ENCODE data around the gene ZCCHC24. TPM values are rescaled to one million over a fixed set of nuclear protein-coding genes. Genes with fewer than 3 reads are reported as not detected.
A peak's percentile ranks its signal among the peaks of the same experiment; 100 is the strongest.

The ZCCHC24 gene
- total RNA-seq, 2 donors from 2014 or later: 14.0 to 19.8 TPM

DNA sequence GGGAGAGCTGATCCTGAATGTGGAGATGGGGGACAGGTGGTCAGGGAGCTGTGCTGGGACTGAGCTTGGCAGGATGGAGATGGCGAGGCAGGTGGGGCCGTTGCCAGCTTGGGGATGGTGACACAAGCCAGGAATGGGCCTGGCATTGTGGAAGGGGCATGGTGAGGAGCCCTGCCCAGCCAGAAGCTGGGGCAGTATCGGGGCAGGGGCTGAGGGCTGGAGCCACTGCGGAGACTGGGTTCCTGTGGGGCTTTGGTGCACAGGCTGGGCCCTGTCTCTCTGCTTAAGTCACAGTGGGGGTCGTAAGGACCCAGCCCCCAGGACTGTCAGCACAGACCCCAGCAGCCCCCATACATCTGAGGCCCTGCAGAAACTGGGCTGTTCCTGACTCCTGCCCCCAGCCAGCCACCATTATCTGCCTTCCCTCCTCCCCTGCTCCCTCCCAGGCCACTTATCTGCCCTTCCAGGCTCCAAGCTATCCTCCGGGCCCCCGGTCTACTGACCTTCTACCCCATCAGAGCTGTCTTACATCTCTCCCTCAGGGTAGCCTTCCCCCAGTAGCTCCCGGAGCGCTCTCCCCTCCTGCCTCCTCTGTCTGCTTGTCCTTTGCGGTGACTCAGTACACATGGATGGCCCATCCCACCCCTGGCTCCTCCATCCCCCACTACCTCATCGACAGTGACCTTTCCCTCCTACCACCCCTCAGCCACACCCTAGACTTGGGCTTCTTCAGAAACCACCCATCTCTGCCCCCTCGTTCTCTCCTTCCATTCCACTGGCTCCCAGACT lies 54.0 kb downstream of the ZCCHC24 start:
- DNase-seq: peak in 3 of 4 donors; percentile 5 to 10 (median 9)
- Histone ChIP-seq H3K27ac (no peak overlapping the region), H3K4me1 (no peaks in the 10 kb centered on the region), H3K36me3 (replicated peaks in 1 of 2; ENCODE audit: insufficient read depth in 1 of 2, low read depth in 2 of 2) (no peaks in the 10 kb centered on the region), H3K4me3 (no peak overlapping the region), H3K27me3 (no peaks in the 10 kb centered on the region), H3K9me3 (no peaks in the 10 kb centered on the region)
- 86 to 91% methylated on average over 12 of the region's 12 CpGs for WGBS, 2 donors
- ATAC-seq: no peak
- TF ChIP-seq, protein P1, sequence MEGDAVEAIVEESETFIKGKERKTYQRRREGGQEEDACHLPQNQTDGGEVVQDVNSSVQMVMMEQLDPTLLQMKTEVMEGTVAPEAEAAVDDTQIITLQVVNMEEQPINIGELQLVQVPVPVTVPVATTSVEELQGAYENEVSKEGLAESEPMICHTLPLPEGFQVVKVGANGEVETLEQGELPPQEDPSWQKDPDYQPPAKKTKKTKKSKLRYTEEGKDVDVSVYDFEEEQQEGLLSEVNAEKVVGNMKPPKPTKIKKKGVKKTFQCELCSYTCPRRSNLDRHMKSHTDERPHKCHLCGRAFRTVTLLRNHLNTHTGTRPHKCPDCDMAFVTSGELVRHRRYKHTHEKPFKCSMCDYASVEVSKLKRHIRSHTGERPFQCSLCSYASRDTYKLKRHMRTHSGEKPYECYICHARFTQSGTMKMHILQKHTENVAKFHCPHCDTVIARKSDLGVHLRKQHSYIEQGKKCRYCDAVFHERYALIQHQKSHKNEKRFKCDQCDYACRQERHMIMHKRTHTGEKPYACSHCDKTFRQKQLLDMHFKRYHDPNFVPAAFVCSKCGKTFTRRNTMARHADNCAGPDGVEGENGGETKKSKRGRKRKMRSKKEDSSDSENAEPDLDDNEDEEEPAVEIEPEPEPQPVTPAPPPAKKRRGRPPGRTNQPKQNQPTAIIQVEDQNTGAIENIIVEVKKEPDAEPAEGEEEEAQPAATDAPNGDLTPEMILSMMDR (IDR thresholded peaks at IDR 0.05): no peak
- TF ChIP-seq POLR2A (IDR thresholded peaks at IDR 0.05): no peak
- intact Hi-C loops (cut with DNase I): no loop called here

GRCh38 chr10:79390551-79391229 lies 54.7 kb downstream of the ZCCHC24 start:
- ATAC-seq (no peak), DNase-seq (peak in 3 of 4 donors; percentile 4 to 9 (median 7))
- 76 to 95% methylated on average over 11 to 16 of the region's 16 CpGs for WGBS, 2 donors
- Histone ChIP-seq H3K27ac (no peak overlapping the region), H3K4me3 (no peak overlapping the region), H3K4me1 (no peaks in the 10 kb centered on the region), H3K27me3 (no peaks in the 10 kb centered on the region), H3K9me3 (no peaks in the 10 kb centered on the region), H3K36me3 (replicated peaks in 1 of 2; ENCODE audit: insufficient read depth in 1 of 2, low read depth in 2 of 2) (no peaks in the 10 kb centered on the region)
- intact Hi-C loops (cut with DNase I): no loop called here
- TF ChIP-seq, protein P1 (IDR thresholded peaks at IDR 0.05): no peak
- TF ChIP-seq POLR2A (IDR thresholded peaks at IDR 0.05): no peak

- Histone ChIP-seq H3K4me3 (no peak overlapping the region), H3K27me3 (no peaks in the 10 kb centered on the region), H3K9me3 (no peaks in the 10 kb centered on the region), H3K36me3 (replicated peaks in 1 of 2; ENCODE audit: insufficient read depth in 1 of 2, low read depth in 2 of 2) (no peaks in the 10 kb centered on the region), H3K4me1 (no peaks in the 10 kb centered on the region), H3K27ac (no peak overlapping the region)
- ATAC-seq: no peak
- intact Hi-C loops (cut with DNase I): no loop called here
- no peak for TF ChIP-seq POLR2A (IDR thresholded peaks at IDR 0.05)
- TF ChIP-seq, protein P1 (IDR thresholded peaks at IDR 0.05): no peak
- DNase-seq: no peak
- 88 to 94% methylated on average over 2 of the region's 2 CpGs for WGBS, 2 donors
These were observed 55.4 kb downstream of the ZCCHC24 start for GRCh38 chr10:79390057-79390456.

DNA sequence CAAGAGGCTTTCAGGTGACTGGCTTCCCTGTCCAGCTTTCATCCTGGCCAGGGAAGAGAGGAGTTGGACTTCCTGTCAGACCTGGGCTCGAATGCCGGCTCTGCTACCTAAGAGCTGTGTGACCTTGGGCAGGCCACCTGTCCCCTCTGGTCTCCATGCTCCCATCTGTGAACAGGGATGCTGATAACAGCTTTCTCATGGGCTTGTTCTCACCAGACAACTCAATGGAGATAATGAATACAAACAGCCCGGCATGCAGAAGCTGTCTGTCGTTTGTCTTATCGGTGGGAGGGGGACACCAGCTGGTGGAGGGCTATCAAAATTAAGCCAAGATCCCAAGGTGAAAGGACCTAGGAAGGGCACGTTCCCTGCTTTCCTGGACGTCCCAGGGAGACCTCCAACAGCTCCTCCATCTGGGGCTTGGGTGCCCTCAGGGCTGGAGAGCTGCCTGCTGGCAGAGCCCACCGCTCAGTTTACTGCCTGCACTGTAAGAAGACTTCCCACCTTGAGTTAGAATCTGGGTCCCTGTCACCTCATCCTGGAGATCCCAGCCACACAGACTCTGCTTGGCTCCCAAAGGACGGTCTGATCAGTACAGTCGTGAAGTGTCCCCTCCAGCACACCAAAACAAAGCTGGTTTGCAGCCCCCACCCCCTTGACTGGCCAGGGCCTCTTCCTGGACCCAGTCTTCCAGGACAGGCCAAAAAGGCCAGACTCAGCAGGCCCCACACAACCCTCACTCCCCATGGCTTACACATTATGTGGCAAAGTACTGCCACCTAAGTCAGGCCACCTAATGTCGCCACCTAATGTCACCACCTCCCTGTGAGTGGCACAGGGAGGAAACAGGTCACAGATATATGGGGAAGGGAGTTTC lies 57.2 kb downstream of the ZCCHC24 start:
- Histone ChIP-seq H3K9me3 (no peaks in the 10 kb centered on the region), H3K27me3 (no peaks in the 10 kb centered on the region), H3K4me1 (no peaks in the 10 kb centered on the region), H3K36me3 (replicated peaks in 1 of 2; ENCODE audit: insufficient read depth in 1 of 2, low read depth in 2 of 2) (no peaks in the 10 kb centered on the region), H3K27ac (no peak overlapping the region), H3K4me3 (no peak overlapping the region)
- intact Hi-C loops (cut with DNase I): no loop called here
- ATAC-seq: no peak
- no peak for TF ChIP-seq POLR2A (IDR thresholded peaks at IDR 0.05)
- TF ChIP-seq, protein P1 (IDR thresholded peaks at IDR 0.05): no peak
- peak in 2 of 4 donors; percentile 6 to 9 for DNase-seq
- 50 to 56% methylated on average over 9 to 11 of the region's 11 CpGs for whole genome bisulfite sequencing, 2 donors
